Measurements from ENCODE around the gene SYS1.
A peak's percentile ranks its signal among the peaks of the same experiment; 100 is the strongest.

SYS1 gene

GRCh38 chr20:45410887-45411286, 47.9 kb downstream of the SYS1 start:
- DNase-seq (ENCODE audit: low spot score), result no peak
- TF ChIP-seq, protein P1, sequence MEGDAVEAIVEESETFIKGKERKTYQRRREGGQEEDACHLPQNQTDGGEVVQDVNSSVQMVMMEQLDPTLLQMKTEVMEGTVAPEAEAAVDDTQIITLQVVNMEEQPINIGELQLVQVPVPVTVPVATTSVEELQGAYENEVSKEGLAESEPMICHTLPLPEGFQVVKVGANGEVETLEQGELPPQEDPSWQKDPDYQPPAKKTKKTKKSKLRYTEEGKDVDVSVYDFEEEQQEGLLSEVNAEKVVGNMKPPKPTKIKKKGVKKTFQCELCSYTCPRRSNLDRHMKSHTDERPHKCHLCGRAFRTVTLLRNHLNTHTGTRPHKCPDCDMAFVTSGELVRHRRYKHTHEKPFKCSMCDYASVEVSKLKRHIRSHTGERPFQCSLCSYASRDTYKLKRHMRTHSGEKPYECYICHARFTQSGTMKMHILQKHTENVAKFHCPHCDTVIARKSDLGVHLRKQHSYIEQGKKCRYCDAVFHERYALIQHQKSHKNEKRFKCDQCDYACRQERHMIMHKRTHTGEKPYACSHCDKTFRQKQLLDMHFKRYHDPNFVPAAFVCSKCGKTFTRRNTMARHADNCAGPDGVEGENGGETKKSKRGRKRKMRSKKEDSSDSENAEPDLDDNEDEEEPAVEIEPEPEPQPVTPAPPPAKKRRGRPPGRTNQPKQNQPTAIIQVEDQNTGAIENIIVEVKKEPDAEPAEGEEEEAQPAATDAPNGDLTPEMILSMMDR (IDR thresholded peaks at IDR 0.05; ENCODE audit: extremely low read depth, missing control alignments), result no peak

DNA sequence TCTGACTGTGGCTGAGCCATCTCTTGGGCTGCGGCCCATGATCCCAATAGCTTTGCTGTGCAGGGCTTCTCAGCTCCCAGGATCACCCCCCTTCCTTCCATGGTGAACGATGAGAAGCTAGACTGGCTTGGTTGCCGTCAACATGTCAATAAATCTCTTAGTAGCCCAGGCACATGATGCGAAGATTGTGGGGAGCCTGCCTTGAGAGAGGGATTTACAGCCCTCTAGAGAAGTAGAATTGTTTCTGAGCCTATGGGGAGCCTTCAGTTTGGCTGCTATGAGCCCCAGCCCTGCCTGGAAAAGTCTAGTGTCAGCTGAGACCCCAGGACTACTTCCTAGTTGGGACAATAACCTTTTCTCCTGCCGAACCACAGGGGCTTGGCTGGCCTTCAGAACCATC, 49.7 kb downstream of the SYS1 start:
- TF ChIP-seq, protein P1 (IDR thresholded peaks at IDR 0.05; ENCODE audit: extremely low read depth, missing control alignments), result no peak
- no peak for DNase-seq (ENCODE audit: low spot score)

- TF ChIP-seq, protein P1 (IDR thresholded peaks at IDR 0.05; ENCODE audit: extremely low read depth, missing control alignments), result no peak
- DNase-seq (ENCODE audit: low spot score), result no peak
Measured at GRCh38 chr20:45413479-45413878, 50.5 kb downstream of the SYS1 start.

DNA sequence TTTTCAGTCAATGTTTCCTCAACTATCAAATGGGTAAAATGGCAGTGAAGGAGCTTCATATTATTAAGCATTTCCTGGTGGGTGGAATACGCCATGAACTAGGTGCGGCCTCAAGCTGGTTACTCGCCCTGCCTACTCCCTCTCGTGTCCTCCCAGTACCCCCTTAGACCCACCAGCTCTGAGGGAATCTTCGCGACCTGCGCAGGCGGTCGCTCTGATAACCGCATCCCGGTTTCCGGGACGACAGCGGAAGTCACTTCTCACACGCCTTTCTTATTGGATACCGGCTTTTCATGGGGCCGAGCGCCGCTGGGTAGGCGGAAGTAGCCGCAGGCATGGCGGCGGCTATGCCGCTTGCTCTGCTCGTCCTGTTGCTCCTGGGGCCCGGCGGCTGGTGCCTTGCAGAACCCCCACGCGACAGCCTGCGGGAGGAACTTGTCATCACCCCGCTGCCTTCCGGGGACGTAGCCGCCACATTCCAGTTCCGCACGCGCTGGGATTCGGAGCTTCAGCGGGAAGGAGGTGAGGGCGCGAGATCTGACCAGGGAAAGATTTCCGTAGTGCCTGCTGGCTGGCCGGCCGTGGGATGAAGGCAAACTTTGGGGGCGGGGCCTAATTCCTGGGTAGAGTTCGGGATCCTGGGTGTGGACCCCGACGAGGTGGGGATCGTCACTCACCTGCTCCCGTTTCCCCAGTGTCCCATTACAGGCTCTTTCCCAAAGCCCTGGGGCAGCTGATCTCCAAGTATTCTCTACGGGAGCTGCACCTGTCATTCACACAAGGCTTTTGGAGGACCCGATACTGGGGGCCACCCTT, 53.1 kb downstream of the SYS1 start, which contains the start of gene PIGT:
Gene PIGT, plus strand, starts transcription at position 320 of the 816 bp plus-strand sequence. Its CDS starts 16 bp downstream, at position 336.
- TF ChIP-seq, protein P1 (IDR thresholded peaks at IDR 0.05; ENCODE audit: extremely low read depth, missing control alignments), result no peak
- peak; percentile 91 for DNase-seq (ENCODE audit: low spot score)

DNA sequence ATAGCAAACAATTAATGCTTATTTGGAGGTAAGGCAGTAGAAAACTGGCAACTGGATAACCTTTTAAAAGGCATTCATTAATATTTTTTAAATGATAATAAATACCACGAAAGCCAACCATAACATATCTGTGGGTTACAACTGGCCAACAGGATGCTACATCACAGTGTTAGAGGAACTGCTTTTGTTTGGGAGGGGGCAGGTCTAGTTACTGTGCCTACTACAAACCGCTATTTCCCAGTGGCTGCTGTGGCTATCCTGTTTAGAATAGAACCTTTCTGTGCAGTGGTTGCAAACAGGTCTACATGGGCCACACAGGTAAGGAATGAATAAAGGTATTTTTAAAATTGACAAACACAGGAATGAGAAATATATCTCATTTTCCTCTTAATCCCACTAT, 54.0 kb downstream of the SYS1 start:
- TF ChIP-seq, protein P1 (IDR thresholded peaks at IDR 0.05; ENCODE audit: extremely low read depth, missing control alignments), result no peak
- no peak for DNase-seq (ENCODE audit: low spot score)
